Osteoblast (primary cell): ENCODE results near the gene EPS8. TPM values are rescaled to one million over a fixed set of nuclear protein-coding genes. Genes with fewer than 3 reads are reported as not detected.

Source experiments
- DNase-seq: peaks from one replicate; pipeline ENCODE4 v3.0.0; 2011; ENCODE audit warnings: low spot score, mixed read lengths; ENCODE audit not compliant: insufficient read length; ENCODE audit errors: missing footprints
- H2AFZ ChIP-seq: 2 replicates; pipeline ENCODE4 v1.6.0; 2011; ENCODE audit warnings: mild to moderate bottlenecking, low read length
- H3K27ac ChIP-seq: 2 replicates; pipeline ENCODE4 v1.5.1; 2011; ENCODE audit warnings: mild to moderate bottlenecking, low read depth, low read length, moderate library complexity
- H3K27me3 ChIP-seq: 2 replicates; pipeline ENCODE4 v1.6.0; 2012; ENCODE audit warnings: mild to moderate bottlenecking, control low read depth, inconsistent platforms, low read length, moderate library complexity; ENCODE audit not compliant: insufficient read depth
- H3K36me3 ChIP-seq: 2 replicates; pipeline ENCODE4 v1.5.1; 2011; ENCODE audit warnings: mild to moderate bottlenecking, low read length, control low read depth, moderate library complexity; ENCODE audit not compliant: insufficient read depth
- H3K4me1 ChIP-seq: 2 replicates; pipeline ENCODE4 v1.5.1; 2011; ENCODE audit warnings: mild to moderate bottlenecking, low read length, control low read depth, moderate library complexity; ENCODE audit not compliant: insufficient read depth
- H3K4me2 ChIP-seq: 2 replicates; pipeline ENCODE4 v1.6.0; 2011; ENCODE audit warnings: mild to moderate bottlenecking, low read length; ENCODE audit not compliant: insufficient read depth
- H3K4me3 ChIP-seq: fragments of 200-600 bp; sonication (generic); 3 replicates; pipeline ENCODE4 v1.5.1; 2012; ENCODE audit warnings: mild to moderate bottlenecking, low read length, inconsistent platforms; ENCODE audit not compliant: insufficient read depth
- H3K79me2 ChIP-seq: 2 replicates; pipeline ENCODE4 v1.6.0; 2012; ENCODE audit warnings: mild to moderate bottlenecking, low read length, control low read depth, inconsistent platforms; ENCODE audit not compliant: insufficient read depth
- H3K9me3 ChIP-seq: 2 replicates; pipeline ENCODE4 v1.5.1; 2011; ENCODE audit warnings: low read depth, low read length, control low read depth
- H4K20me1 ChIP-seq: 2 replicates; pipeline ENCODE4 v1.6.0; 2012; ENCODE audit warnings: mild to moderate bottlenecking, low read length, control low read depth; ENCODE audit not compliant: insufficient read depth
- total RNA-seq: library from RNA; depleted of rRNA; stranded (reverse); fragments of >200 nt; gene quantifications from 2 replicates; pipeline ENCODE4 v1.2.3, GENCODE V29; 2012
- TF ChIP-seq, protein P1 (sequence below): IDR thresholded peaks from 2 replicates; pipeline ENCODE4 v1.5.1; 2011; ENCODE audit warnings: mild to moderate bottlenecking, low read depth, low read length, moderate library complexity; ENCODE audit errors: extremely low read depth

The EPS8 gene
- total RNA-seq, 1 donor: 160 TPM

- Histone ChIP-seq H2AFZ (no peak overlapping the region), H3K79me2 (peaks cover 97% of the 10 kb centered on the region), H3K4me2 (no peak overlapping the region), H3K36me3 (peaks cover 7% of the 10 kb centered on the region), H3K4me3 (no peak overlapping the region), H3K9me3 (no peaks in the 10 kb centered on the region), H4K20me1 (no peaks in the 10 kb centered on the region), H3K27ac (no peak overlapping the region), H3K27me3 (no peaks in the 10 kb centered on the region), H3K4me1 (peaks cover 24% of the 10 kb centered on the region)
- TF ChIP-seq, protein P1, sequence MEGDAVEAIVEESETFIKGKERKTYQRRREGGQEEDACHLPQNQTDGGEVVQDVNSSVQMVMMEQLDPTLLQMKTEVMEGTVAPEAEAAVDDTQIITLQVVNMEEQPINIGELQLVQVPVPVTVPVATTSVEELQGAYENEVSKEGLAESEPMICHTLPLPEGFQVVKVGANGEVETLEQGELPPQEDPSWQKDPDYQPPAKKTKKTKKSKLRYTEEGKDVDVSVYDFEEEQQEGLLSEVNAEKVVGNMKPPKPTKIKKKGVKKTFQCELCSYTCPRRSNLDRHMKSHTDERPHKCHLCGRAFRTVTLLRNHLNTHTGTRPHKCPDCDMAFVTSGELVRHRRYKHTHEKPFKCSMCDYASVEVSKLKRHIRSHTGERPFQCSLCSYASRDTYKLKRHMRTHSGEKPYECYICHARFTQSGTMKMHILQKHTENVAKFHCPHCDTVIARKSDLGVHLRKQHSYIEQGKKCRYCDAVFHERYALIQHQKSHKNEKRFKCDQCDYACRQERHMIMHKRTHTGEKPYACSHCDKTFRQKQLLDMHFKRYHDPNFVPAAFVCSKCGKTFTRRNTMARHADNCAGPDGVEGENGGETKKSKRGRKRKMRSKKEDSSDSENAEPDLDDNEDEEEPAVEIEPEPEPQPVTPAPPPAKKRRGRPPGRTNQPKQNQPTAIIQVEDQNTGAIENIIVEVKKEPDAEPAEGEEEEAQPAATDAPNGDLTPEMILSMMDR: no peak
- DNase-seq: no peak
Measured at GRCh38 chr12:15708396-15709076, 80.7 kb downstream of the EPS8 start.

DNA sequence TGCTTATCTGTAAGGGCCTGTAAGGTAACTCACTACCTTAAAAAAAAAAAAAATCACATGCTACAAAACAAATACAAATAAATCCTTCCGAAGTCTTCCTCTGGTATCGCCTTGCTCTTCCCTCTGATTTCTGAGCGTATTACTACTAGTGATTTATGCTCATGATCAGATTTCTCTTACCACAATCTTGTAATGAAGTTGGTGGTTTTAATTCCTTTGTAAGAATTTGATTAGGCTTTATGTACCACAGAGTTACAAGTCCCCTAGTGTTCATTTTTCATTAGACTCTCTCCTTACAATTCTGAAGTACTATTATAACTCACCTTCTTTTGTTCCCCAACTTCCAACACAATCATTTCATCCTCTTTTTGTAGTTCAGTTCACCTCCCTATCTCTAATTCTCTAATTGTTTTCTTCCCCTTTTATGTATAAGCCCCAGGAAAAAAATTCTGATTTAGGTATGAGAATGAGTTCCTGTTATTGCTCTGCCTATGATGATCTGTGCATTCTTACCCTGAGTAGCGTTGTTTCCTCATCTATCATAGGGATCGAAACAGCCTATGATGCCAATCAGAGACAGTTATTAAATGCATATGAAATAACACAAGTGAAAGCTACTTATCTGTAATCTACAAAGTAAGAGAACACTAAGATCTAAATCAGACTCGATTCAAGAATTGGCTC lies 81.5 kb downstream of the EPS8 start:
- peaks cover 21% of the 10 kb centered on the region for H3K4me1 ChIP-seq
- H3K4me3 ChIP-seq: no peak overlapping the region
- no peaks in the 10 kb centered on the region for H3K9me3 ChIP-seq
- H3K79me2 ChIP-seq: peaks cover 93% of the 10 kb centered on the region
- peaks cover under 1% of the 10 kb centered on the region for H3K36me3 ChIP-seq
- TF ChIP-seq, protein P1: no peak
- no peak for DNase-seq
- H3K27me3 ChIP-seq: no peaks in the 10 kb centered on the region
- H2AFZ ChIP-seq: no peak overlapping the region
- no peak overlapping the region for H3K4me2 ChIP-seq
- no peak overlapping the region for H3K27ac ChIP-seq
- H4K20me1 ChIP-seq: no peaks in the 10 kb centered on the region

DNA sequence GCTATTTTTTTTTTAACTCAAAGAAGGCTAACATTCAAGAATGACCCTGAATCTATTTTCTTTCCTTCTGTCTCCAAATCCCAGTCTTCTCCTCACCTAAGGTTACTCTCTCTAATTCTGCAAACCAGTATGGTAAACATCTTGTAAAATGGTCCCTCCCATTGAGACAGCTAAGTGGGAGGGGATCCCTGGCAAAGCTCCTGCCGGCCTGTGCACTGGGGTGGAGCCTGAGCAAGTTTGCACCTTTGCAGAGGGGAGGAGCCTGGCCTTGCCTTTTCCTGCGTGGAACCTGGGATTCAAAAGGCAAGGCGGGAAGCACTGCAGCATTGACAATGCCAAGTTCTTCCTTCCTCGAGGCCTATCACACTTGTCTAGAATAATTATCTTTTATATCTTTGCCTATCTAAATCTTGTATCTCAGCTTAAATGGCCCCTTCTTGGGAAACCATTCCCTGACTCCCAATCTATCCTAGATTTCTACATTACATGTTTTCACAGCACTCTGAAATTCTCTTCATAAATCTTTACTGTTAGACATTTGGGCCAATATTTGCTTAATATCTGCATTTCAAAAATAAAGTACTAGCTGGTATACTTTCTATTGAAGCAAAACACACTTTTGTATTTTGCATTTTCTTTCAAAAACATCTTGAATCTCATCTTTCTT lies 83.0 kb downstream of the EPS8 start:
- Histone ChIP-seq H3K4me3 (no peak overlapping the region), H3K4me2 (no peak overlapping the region), H3K36me3 (no peaks in the 10 kb centered on the region), H3K27ac (no peak overlapping the region), H3K9me3 (no peaks in the 10 kb centered on the region), H3K79me2 (peaks cover 81% of the 10 kb centered on the region), H2AFZ (no peak overlapping the region), H4K20me1 (no peaks in the 10 kb centered on the region), H3K27me3 (no peaks in the 10 kb centered on the region), H3K4me1 (peaks cover 35% of the 10 kb centered on the region)
- TF ChIP-seq, protein P1: no peak
- no peak for DNase-seq

GRCh38 chr12:15705606-15706005 lies 83.6 kb downstream of the EPS8 start:
- TF ChIP-seq, protein P1: no peak
- Histone ChIP-seq H3K4me1 (peaks cover 41% of the 10 kb centered on the region), H3K27me3 (no peaks in the 10 kb centered on the region), H3K27ac (no peak overlapping the region), H3K4me2 (no peak overlapping the region), H3K9me3 (no peaks in the 10 kb centered on the region), H4K20me1 (no peaks in the 10 kb centered on the region), H3K36me3 (no peaks in the 10 kb centered on the region), H2AFZ (no peak overlapping the region), H3K4me3 (no peak overlapping the region), H3K79me2 (peaks cover 77% of the 10 kb centered on the region)
- no peak for DNase-seq
